Pancreas (tissue), 10 donors: ENCODE measurements around the gene TRAF2. TPM values are rescaled to one million over a fixed set of nuclear protein-coding genes. Genes with fewer than 3 reads are reported as not detected.

Experiments
- ATAC-seq, 4 donors: fragments of 200-7000 bp; cut with Tn5 transposase; one replicate each; pipeline versions ENCODE4 v1.8.0 to v1.9.1; 2020; ENCODE audit warnings: mild to moderate bottlenecking in 4 of 4, moderate library complexity in 4 of 4
- DNase-seq, 6 donors: peaks; one replicate each; pipeline ENCODE4 v3.0.0-alpha.2; 2020
- FAIRE-seq: peaks from 2 replicates; lab custom pipeline; 2012; peaks lifted over from hg19 to GRCh38; lab: Jason Lieb, UNC
- H3K27ac ChIP-seq, 4 donors: fragments of 200-600 bp; sonication (generic); 1 replicate in 3 of 4; 2 replicates in 1 of 4; pipeline versions ENCODE4 v1.5.0 to v1.8.0; 2020
- H3K27me3 ChIP-seq, 4 donors: fragments of 200-600 bp; one replicate each; pipeline ENCODE4 v1.8.0; 2021
- H3K36me3 ChIP-seq, 3 donors: fragments of 200-600 bp; sonication (generic) in 1 of 3; one replicate each; pipeline versions ENCODE4 v1.5.0 to v1.8.0; 2020 to 2021
- H3K4me1 ChIP-seq, 3 donors: fragments of 200-600 bp; one replicate each; pipeline ENCODE4 v1.8.0; 2021
- H3K4me3 ChIP-seq, 4 donors: fragments of 200-600 bp; sonication (generic) in 2 of 4; one replicate each; pipeline versions ENCODE4 v1.5.0 to v1.8.0; 2020 to 2021
- H3K9me3 ChIP-seq, 4 donors: fragments of 200-600 bp; one replicate each; pipeline ENCODE4 v1.8.0; 2021
- WGBS, 2 donors: extraction: QIAGEN DNeasy Blood & Tissue Kit; methylation state at CpG; one replicate each; pipeline ENCODE4 v1.1.7; 2013; 5-methylcytosine and 5-hydroxymethylcytosine counted together
- intact Hi-C, 3 donors: fragments of 100-400 bp; cut with DNase I; formaldehyde crosslinking; loops; one replicate each; pipeline versions ENCODE4 v1.11.1 to v1.14.2; 2022
- polyA plus RNA-seq, 2 donors: library from polyadenylated mRNA; stranded (reverse); fragments of 200-250 nt; gene quantifications; one replicate each; pipeline ENCODE4 v1.2.3, GENCODE V29; 2013
- total RNA-seq, 6 donors: library from RNA; stranded (reverse); fragmentation: NEBNext Ultra II Directional in 4 of 6; extraction: Animal tissue kit (Norgen Biotek cat#: 25700) in 4 of 6; gene quantifications; one replicate each; pipeline versions ENCODE4 v1.2.1 to v1.2.4, GENCODE V29; 2021 to 2023
- TF ChIP-seq, protein P1 (sequence below), 4 donors: fragments of 200-600 bp; sonication (generic) in 3 of 4; IDR thresholded peaks; one replicate each; pipeline versions ENCODE4 v1.5.0 to v1.8.0; 2021; ENCODE audit warnings: antibody characterized with exemption in 4 of 4
- donor health status: healthy with polysubstance abuse.
- donor health status: DM: no; HTN: no; CAD: no; lungs with moderate emphysema.
- donor health status: DM: no; HTN: no; CAD: no.
- donor health status: control.
- donor health status: control.
- donor health status: Bipolar disorder and iron deficiency.
- donor health status: DM: yes; HTN: yes; CAD: no.
- donor health status: DM: no; HTN: no; CAD: no.
- donor health status: DM: no; HTN: no; CAD: no.
- donor health status: DM: yes; HTN: yes; CAD: no.

TRAF2 gene
- total and polyA plus RNA-seq, 8 donors: 4.8 to 14.4 (median 8.2) TPM

DNA sequence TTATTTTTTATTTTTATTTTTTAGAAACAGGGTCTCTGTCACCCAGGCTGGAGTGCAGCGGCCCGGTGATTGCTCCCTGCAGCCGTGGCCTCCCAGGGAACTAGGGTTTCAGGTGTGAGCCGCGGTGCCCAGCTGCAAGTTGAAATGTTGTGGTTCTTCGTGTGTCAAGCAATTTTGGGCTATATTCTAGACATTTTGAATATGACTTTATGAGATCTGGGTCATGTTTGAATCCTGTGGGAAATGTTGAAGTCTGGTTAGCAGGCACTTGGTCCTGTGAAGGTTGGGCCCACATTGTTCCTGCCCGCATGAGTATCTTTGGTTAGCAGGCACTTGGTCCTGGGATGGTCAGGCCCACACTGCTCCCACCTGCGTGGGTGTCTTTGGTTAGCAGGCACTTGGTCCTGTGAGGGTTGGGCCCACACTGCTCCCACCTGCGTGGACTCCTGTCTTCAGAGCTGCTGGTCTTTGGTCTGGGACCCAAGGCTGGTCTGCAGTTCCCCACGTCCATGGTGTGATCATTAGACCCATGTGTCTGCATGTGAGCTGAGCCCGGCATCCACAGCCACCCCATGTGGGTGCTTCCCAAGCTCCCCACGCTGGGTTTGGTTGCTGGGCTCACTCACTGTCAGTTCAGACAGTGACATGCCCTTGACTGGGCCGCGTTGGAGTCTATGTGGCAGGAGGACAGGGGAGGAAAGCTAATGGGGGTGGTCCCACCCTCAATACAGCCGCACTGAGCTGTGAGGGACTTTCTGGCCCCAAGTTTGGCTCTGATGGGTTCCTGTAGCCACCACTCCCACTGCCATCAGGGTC is 51.1 kb downstream of the TRAF2 start:
- Histone ChIP-seq H3K36me3 (peaks cover 7 to 27% (median 22%) of the 10 kb centered on the region in 3 donors), H3K27ac (no peak overlapping the region), H3K4me3 (no peak overlapping the region), H3K4me1 (no peaks in the 10 kb centered on the region), H3K27me3 (no peaks in the 10 kb centered on the region), H3K9me3 (no peaks in the 10 kb centered on the region)
- intact Hi-C loops: no loop called here
- WGBS, 2 donors: 89 to 93% methylated on average over 15 of the region's 15 CpGs
- DNase-seq: peak in 1 of 6 donors; percentile 46
- ATAC-seq: no peak
- FAIRE-seq: no peak
- TF ChIP-seq, protein P1, sequence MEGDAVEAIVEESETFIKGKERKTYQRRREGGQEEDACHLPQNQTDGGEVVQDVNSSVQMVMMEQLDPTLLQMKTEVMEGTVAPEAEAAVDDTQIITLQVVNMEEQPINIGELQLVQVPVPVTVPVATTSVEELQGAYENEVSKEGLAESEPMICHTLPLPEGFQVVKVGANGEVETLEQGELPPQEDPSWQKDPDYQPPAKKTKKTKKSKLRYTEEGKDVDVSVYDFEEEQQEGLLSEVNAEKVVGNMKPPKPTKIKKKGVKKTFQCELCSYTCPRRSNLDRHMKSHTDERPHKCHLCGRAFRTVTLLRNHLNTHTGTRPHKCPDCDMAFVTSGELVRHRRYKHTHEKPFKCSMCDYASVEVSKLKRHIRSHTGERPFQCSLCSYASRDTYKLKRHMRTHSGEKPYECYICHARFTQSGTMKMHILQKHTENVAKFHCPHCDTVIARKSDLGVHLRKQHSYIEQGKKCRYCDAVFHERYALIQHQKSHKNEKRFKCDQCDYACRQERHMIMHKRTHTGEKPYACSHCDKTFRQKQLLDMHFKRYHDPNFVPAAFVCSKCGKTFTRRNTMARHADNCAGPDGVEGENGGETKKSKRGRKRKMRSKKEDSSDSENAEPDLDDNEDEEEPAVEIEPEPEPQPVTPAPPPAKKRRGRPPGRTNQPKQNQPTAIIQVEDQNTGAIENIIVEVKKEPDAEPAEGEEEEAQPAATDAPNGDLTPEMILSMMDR (IDR thresholded peaks at IDR 0.05): no peak

DNA sequence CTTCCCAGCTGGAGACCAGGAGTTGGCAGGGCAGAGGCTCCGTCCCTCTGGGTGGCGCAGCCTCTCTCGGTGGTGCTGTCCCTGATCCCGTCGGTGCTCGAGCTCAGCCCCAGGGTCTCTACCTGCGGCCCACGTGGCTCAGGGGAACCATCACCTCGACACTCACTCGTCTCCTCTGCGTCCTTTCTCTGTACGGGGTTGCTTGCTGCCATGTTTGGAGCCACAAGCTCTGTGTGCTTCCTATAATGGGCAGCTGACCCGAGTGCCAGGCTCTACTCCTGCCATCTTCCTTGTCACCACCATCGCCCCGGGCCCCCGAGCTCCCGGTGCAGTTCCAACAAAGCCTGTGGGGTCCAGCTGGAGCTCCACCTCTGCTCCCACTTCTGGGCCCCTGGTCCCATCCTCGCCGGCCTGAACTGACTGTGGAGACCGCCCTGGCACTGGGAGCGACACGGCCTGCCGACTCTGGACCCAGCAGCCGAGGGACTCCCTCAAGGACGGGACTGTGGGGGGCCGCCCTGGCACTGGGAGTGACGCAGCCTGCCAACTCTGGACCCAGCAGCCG is 53.2 kb downstream of the TRAF2 start:
- Histone ChIP-seq H3K27ac (no peak overlapping the region), H3K4me3 (no peak overlapping the region), H3K4me1 (no peaks in the 10 kb centered on the region)

DNA sequence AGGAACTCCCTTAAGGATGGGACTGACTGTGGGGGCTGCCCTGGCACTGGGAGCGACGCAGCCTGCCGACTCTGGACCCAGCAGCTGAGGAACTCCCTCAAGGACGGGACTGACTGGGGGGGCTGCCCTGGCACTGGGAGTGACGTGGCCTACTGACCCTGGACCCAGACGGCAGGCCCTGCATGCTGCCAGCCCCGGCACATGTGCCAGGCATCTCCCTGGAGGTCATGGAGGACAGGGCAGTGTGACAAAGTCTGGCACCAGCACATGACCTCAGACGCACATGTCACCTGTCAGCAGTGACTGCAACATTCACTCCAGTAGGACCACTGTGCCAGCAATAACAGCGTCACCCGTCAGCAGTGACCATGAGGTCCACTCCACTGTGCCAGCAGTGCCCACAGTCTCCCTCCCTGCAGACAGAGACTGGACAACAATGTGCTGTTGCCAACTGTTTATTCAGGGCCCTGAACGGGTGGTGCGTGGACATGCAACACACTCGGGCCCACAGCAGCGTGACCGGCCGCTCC is 53.7 kb downstream of the TRAF2 start:
- intact Hi-C loops: loop anchor here in 1 of 3 donors (10.0 kb wide), 2 partner anchors 95 to 145 kb away; partner anchors contain the start of genes AJM1, CCDC183, PHPT1 and TMEM141
- FAIRE-seq (no peak), ATAC-seq (peak in 2 of 4 donors; percentile 1 to 3), DNase-seq (peak in 5 of 6 donors; percentile 48 to 72 (median 67))
- Histone ChIP-seq H3K4me3 (no peak overlapping the region), H3K27ac (no peak overlapping the region), H3K27me3 (no peaks in the 10 kb centered on the region), H3K36me3 (peaks cover 7 to 31% (median 25%) of the 10 kb centered on the region in 3 donors), H3K4me1 (no peaks in the 10 kb centered on the region), H3K9me3 (no peaks in the 10 kb centered on the region)
- 50 to 56% methylated on average over 16 of the region's 16 CpGs for WGBS, 2 donors
- TF ChIP-seq, protein P1 (IDR thresholded peaks at IDR 0.05): no peak

More for the DNA sequence above, 53.2 kb downstream of the TRAF2 start:
- TF ChIP-seq, protein P1 (IDR thresholded peaks at IDR 0.05): no peak
- DNase-seq: peak in 2 of 6 donors; percentile 54 to 76
- 91% methylated on average over 28 of the region's 28 CpGs for WGBS, 2 donors
- no peak for ATAC-seq
- Histone ChIP-seq H3K9me3 (no peaks in the 10 kb centered on the region), H3K27me3 (no peaks in the 10 kb centered on the region), H3K36me3 (peaks cover 7 to 31% (median 25%) of the 10 kb centered on the region in 3 donors)
- FAIRE-seq: no peak
- intact Hi-C loops: no loop called here

DNA sequence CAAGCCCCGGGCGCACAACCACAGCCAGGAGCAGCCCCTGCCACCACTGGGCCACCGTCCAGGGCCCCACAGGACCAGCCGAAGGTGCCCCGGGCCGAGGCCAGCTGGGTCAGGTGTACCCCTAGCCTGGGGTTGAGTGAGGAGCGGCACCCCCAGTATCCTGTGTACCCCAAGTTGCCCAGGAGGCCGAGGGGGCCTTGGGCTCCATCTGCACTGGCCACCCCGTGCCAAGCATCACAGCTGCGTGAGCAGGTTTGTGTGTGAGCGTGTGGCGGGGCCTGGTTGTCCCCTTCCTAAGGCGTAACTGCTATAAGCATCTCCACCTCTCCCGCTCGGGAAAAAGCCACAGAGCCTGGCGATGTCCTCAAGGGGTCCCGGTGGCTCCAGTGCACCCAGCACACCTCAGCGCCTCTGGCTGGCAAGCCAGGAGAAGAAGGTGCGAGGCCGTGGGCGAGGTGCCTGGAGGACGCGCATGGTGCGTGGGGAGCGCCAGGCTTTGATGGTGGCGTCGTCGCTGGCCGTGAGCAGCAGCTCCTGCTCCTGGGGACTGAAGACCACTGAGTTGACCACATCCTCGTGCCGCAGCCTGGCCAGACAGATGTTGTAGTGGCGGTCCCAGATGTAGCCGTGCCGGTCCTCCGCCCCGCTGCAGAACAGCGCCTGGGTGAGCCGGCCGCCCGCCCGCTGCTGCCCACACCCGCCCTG is 54.4 kb downstream of the TRAF2 start:
- H3K4me1 ChIP-seq: no peaks in the 10 kb centered on the region
- ATAC-seq: no peak
- FAIRE-seq: no peak
- no peaks in the 10 kb centered on the region for H3K9me3 ChIP-seq
- no peak overlapping the region for H3K27ac ChIP-seq
- 94 to 96% methylated on average over 40 to 42 of the region's 42 CpGs for WGBS, 2 donors
- peaks cover 7 to 31% (median 25%) of the 10 kb centered on the region in 3 donors for H3K36me3 ChIP-seq
- TF ChIP-seq, protein P1 (IDR thresholded peaks at IDR 0.05): no peak
- no peak overlapping the region for H3K4me3 ChIP-seq
- intact Hi-C loops: loop anchor here in 1 of 3 donors (10.0 kb wide), 2 partner anchors 96 to 146 kb away; partner anchors contain the start of genes AJM1, CCDC183, PHPT1 and TMEM141
- H3K27me3 ChIP-seq: no peaks in the 10 kb centered on the region
- DNase-seq: peak in 2 of 6 donors; percentile 55 to 81
